Measurements from ENCODE around the gene SETDB1.
"Not testable (repeated sequence)": the region's sequence is repeated elsewhere in the genome, so short reads cannot be mapped to it uniquely, and the experiment has no call there.

SETDB1 gene

DNA sequence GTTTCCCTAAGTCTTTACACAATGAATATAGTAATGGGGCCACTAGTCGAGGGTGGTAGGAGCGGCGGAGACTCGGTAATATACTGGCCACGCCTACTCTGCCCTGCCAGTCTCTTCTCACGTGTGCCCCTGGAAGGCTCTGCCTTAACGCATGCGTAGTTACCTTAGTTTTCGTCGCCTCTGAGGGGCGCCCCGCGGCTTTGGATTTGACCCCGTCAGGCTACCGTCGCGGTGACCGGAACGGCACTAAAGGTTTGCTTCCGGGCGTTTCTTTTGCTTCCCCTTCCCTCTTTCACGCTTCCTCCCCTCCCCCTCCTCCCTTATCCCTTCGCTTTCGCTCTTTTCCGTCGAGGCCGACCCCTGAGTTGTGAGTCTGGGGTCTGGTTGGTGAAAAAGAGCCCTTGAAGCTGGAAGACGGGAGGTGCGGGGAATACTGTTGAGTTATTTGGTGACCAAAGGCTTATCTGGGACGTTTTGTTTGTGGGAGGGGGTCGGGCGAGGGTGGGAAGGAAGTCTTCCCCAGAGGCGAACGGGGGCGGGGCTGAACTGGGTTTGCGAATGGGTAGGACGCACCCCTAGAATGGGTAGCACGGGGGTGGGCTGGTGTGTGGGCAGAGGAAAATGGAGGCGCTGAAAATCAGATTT, at the start of gene SETDB1:
Gene SETDB1, plus strand, starts transcription at position 267 of the 645 bp plus-strand sequence. CDS start 1,352 bp downstream, outside the sequence.
- peak; percentile 98 for DNase-seq (ENCODE audit: low read depth)

DNA sequence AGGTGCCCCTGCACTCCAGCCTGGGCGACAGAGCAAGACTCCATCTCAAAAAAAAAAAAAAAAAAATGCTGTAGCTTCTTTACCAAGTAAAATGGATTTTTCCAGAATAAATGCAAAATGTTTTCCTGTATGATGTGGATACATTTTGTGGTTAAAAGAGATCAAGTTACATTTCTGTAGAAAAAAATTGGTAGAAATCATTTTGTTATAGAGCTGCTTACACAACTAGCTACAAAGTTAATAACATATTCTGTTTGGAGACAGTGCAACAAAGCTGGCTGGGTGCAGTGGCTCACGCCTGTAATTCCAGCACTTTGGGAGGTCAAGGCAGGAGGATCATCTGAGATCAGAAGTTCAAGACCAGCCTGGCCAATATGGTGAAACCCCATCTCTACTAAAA, 47.2 kb upstream of the SETDB1 start:
- not testable (repeated sequence) for DNase-seq (ENCODE audit: low read depth)

DNA sequence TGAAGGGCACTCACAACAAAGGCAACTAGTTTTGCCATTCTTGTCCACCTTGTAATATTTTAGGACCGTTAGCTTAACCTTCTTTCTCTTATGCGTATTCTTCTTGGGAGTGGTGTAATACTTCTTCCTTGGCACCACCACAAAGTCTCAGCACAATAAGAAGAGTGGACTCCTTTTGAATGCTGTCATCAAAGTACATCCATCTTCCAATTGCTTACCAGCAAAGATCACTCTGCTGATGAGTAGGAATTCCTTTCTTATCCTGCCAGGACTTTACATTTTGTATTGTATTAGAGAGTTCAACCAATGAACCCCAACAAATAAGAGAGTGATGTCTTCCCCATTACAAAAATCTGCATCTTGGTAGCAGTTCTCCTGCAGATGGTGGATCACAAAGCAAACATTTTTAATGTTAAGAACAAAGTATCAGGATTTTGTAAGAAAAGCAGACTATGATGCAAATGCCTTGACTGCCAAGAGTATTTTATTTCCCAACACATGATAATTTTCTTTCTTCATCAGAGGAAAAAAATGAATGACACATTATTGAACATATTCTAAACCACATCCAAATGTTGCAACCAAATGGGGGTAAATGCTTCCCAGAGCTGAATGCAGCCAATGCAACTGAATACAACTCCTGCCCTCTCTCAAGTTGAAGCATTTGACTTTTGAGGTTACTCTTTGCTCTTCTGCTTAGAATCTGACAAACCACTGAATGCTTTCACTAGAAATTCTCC, 44.7 kb upstream of the SETDB1 start:
- DNase-seq (ENCODE audit: low read depth) = no peak

DNA sequence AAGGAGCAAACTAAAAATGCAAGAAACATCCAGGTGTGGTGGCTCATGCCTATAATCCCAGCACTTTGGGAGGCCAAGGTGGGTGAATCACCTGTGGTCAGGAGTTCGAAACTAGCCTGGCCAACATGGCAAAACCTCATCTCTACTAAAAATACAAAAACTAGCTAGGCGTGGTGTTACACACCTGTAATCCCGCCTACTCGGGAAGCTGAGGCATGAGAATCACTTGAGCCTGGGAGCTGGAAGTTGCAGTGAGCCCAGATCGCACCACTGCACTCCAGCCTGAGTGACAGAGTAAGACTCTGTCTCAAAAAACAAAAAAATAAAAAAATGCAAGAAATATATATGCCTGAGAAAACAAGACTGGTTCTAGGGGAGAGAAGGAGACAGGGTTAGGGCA, 43.0 kb upstream of the SETDB1 start:
- not testable (repeated sequence) for DNase-seq (ENCODE audit: low read depth)

DNA sequence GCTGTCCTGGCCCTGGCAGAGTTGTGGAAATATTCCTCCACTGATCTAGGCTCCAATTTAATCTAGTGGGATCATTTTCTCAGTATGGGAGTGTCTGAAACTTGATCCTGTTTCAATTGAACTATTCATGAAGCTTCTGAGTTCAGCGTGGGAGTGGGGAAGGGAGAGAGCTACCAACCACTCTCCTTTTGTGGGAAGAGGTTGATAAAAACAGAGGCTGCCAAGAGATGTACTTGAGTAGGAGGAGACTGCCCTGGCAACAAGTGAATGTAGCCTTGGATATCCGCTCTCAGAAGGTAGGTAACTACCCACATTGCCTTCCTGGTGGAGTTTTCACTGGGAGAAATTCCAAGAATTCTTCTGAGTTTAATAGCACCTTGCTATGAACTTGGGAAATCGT, 39.1 kb upstream of the SETDB1 start, which contains the start of gene CTXND2:
Gene CTXND2, plus strand, starts transcription at position 119 of the 400 bp plus-strand sequence. CDS start 25,179 bp downstream, outside the sequence.
- no peak for DNase-seq (ENCODE audit: low read depth)

DNA sequence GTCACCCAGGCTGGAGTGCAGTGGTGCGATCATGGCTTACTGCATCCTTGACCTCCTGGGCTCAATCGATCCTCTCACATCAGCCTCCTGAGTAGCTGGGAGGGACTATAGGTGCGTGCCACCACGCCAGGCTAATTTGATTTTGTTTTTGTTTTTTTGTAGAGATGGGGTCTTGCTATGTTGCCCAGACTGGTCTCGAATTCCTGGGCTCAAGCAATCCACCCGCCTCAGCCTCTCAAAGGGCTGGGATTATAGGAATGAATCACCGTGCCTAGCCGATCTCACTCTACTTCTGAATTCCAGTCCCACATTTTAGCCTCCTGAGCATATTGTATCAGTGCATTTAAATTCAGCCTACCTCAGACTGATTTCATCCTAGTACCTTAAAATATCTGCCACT, 37.4 kb upstream of the SETDB1 start:
- DNase-seq (ENCODE audit: low read depth) = no peak

DNA sequence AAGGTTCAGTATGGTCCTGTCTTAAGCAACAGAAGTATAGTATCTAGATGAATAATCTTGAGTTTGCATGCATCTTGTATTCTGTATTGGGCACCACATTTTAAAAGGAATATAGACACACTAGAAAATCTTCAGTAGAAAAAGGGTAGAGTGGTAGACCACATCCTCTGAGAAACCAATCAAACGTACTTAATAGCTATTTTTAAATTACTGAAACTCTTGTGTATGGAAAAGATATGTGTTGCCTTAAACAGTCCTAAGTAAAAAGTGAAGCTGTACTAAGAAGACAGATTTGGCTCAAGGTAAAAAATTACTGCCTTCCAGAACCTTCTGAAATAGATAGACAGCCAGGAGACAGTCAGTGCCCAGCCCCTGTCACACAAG, 36.1 kb upstream of the SETDB1 start:
- no peak for DNase-seq (ENCODE audit: low read depth)

DNA sequence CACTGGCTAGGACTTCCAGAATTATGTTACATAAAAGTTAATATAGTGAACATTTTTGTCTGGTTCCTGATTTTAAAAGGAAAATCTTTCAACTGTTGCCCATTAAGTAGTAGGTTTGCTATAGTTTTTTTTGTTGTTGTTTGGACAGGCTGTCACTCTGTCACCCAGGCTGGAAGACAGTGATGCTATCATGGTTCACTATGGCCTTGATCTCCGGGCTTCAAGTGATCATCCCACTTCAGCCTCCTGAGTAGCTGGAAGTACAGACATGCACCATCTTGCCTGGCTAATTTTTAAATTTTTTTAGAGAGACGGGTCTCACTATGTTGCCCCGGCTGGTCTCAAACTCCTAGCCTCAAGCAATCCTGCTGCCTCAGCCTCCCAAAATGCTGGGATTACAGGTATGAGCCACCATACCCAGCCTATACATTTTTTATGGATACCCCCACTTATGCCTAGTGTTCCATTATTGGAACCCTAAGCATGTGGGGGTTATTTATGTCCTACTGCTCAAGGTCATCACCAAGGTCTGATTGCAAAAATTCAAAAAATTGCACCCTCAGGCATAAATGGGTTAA, 32.7 kb upstream of the SETDB1 start:
- DNase-seq (ENCODE audit: low read depth) = no peak

DNA sequence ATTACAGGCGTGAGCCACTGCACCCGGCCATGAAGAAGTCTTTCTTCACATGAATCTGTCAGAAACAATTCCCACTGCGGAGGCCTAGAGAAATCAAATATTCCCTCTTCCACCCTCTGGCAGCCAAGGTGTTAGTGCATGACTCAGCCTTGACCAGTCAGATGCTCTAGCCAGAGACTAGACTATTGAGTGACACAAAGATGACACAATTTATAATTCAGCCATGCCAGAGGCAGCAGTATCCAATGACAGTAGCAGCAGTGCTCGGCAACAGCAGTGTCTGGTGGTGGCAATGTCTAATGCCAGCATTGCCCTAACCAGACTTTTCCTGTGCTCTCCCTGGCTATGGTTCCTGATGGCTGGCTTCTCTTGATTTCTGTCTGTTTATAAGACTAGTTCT, 30.5 kb upstream of the SETDB1 start:
- no peak for DNase-seq (ENCODE audit: low read depth)

DNA sequence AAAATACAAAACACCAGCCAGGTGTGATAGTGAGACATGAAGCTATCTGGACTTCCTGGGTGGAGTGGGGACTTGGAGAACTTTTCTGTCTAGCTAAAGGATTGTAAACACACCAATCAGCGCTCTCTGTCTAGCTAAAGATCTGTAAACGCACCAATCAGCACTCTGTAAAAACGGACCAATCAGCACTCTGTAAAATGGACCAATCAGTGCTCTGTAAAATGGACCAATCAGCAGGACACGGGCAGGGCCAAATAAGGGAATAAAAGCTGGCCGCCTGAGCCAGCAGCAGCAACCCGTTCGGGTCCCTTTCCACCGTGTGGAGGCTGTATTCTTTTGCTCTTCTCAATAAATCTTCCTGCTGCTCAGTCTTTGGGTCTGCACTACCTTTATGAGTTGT, 26.4 kb upstream of the SETDB1 start:
- DNase-seq (ENCODE audit: low read depth) = not testable (repeated sequence)

DNA sequence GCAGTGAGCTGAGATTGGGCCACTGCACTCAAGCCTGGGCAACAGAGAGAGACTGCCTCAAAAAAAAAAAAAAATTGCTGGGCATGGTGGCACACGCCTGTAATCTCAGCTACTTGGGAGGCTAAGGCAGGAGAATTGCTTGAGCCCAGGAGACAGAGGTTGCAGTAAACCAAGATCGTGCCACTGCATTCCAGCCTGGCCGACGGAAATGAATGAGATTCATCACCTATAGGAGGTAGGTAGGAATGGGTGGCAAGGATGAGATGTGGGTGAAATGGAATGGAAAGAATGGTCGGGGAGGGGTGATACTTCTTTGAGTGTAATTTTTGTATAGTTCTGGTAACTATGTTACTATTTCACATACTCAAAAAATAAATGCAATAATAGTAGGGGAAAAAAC, 23.8 kb upstream of the SETDB1 start:
- DNase-seq (ENCODE audit: low read depth) = no peak

DNA sequence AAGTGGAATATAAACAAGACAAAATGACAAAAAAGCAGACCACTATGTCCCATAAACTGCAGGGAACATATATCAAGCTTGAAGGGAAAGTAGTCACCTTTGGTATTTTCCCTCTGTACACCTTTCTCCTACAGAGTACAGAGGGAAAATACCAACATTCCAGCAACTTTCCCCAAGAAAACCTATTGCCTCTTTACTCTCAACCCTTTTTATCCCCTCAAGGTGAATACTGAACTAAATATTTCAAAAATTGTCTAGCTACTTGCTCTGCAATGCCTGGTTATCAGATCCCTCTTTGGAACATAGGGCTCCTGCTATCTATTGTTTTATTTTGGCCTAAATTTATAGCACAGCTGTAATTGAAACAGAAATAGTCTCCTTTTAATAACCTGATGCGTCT, 23.4 kb upstream of the SETDB1 start:
- DNase-seq (ENCODE audit: low read depth) = no peak

DNA sequence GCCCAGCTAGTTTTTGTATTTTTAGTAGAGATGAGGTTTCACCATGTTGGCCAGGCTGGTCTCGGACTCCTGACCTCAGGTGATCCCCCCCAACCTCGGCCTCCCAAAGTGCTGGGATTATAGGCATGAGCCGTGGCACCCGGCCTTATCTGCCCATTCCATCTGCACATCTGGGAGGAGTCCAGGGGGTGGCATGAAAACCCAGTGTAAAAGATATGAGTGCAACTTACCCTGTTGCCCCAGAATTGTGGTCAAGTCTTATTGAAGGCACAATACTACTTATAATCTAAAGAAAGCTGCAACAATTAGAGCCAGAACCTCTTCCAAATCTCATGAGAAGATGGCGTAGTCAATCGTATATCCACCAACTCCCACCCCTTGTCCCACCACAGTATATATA, 20.9 kb upstream of the SETDB1 start:
- no peak for DNase-seq (ENCODE audit: low read depth)

DNA sequence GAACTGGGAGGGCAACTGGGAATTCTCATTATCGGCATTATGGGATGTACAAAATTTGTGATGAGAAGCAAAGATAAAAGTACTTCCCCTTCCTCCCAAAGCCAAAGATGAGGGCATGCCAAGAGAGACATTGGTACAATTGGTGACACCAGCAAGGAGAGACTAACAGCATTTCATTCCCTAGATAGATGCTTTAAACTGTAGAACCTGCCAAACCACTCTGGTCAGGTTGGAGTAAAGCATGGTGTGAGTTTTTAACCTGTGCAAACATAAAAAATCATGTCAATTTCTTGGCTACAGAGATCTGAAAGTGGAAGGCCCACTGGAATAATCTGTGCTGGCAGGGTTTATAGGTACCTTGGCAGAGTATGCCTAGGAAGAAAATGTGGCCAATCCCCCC, 19.8 kb upstream of the SETDB1 start:
- no peak for DNase-seq (ENCODE audit: low read depth)

DNA sequence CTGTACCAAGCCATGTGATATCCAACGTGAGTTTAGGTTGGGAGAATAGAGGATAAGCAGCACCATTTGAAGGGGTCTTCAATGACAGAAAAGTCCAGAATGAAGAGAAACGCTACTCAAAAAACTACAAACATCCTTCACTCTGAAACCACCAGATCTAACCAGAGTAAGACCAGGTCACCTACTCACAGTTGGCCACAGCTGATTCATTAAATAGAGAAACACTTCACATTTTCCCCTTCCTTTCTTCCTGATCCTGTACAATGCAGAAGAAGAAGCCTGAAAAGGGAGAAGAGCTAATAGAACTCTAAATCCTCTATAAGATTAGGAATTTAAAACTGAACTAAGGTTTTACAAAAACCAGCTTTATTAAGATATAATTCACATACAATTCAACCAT, 19.4 kb upstream of the SETDB1 start:
- no peak for DNase-seq (ENCODE audit: low read depth)

DNA sequence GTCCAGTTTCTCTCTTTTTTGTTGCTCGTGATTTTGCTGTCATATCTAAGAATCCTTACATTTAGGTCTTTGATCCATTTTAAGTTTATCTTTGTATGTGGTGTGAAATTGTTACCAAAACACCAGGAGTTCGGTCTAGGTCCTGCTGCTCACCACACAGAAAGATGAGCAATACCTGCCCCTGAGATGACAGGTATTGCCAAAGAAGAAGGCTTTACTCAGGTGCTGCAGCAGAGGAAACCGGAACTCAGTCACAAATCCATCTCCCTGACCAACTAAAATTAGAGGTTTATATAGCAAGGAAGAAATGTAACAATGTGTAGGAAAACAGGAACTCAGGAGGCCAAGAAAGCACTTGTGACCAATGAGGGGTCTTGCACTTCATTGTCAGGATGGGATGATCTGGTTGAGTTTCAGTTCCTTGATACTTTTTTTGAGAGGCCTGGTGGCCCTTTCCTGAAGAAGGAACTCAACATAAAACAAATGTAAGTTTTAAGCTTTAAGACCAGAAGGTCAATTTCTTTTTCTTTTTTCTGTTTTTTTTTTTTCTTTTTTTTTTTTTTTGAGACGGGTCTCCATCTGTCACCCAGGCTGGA, 16.5 kb upstream of the SETDB1 start:
- DNase-seq (ENCODE audit: low read depth) = no peak

DNA sequence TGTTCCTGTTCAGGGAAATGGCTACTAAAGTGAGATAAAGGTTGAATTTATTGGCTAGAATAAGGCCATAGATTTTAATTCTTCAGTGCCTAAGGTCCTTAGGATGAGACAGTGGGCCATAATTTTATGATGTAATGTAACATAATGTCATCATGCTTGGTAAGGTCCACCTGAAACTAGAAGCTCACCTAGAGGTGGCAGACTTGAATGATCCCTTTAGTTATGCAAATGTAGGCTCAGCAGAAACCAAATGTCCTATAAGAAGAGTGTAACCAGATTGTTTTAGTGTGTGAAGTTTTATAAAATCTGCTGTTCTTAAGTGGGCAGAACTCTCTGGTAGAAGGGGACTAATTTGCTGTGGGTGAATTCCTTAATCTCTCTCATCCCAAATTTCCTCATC, 13.5 kb upstream of the SETDB1 start:
- no peak for DNase-seq (ENCODE audit: low read depth)

DNA sequence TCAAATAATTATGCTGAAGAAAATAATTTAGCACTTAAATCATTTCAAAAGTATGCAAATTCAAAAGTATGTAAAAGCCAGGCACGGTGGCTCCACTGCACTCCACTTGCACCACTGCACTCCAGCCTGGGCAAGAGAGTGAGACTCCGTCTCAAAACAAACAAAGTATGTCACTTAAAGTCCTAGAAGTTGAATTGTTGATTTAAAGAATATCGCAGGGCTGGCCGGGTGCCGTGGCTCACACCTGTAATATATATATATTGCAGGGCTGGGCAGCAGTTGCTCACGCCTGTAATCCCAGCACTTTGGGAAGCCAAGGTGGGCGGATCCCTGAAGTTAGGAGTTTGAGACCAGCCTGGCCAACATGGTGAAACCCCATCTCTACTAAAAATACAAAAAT, 8.8 kb upstream of the SETDB1 start:
- DNase-seq (ENCODE audit: low read depth) = no peak

DNA sequence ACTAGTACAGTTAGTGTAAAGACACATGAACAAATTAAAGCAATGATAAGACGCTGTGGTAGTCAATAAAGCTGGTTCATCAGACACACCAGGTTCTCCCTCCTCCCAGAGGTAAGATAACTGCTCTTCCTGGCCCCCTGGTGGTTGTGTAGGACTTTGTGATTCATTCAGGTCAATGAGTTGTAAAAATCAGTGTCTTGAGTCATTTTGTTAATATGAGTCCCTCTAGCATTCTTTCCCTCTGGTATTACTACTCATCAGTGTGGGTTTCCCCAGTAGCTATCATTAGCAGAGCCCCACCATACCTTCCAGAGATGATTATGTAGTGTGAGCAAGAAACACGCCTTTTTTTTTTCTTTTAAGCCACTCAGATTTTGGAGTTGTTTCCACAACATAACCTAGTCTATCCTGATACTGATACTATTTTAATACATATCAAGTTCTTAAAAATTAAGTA, 3.6 kb upstream of the SETDB1 start:
- peak; percentile 45 for DNase-seq (ENCODE audit: low read depth)

DNA sequence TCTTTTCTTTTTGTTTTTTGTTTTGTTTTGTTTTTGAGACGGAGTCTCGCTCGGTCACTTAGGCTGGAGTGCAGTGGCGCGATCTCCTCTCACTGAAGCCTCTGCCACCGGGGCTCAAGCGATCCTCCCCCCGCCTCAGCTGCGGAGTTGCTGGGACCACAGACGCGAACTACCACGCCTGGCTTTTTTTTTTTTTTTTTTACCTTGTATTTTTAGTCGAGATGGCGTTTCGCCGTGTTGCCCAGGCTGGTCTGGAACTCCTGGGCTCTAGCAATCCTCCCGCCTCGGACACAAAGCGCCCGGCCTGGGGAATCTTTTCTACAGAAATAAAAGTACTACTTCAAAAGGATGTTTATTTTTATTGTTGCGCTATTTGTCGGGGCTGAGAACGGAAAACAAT, 1.1 kb upstream of the SETDB1 start:
- no peak for DNase-seq (ENCODE audit: low read depth)

DNA sequence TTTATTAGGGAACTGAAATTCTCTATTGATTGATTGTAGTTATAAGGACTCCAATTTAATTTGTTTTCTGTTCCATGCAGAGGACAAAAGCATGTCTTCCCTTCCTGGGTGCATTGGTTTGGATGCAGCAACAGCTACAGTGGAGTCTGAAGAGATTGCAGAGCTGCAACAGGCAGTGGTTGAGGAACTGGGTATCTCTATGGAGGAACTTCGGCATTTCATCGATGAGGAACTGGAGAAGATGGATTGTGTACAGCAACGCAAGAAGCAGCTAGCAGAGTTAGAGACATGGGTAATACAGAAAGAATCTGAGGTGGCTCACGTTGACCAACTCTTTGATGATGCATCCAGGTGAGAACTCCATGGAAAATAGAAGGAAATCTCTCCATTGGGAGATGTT, 1.5 kb downstream of the SETDB1 start:
- no peak for DNase-seq (ENCODE audit: low read depth)

DNA sequence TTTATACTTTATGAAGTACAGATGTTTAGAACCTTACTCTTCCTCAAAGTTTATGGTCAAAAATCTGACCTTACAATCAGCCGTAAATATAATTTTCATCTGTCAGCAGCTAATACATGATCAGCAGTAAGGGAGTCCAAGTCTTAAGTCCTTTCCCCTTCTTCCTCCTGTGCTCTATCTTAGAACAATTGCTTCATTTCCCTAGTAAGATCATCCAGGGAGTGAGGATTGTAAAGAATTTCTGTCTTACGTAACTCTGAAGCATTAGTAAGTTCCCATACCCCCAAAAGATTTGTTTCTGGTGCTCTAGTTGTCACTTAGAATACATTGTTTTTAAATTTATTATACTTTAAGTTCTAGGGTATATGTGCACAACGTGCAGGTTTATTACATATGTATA, 2.1 kb downstream of the SETDB1 start:
- DNase-seq (ENCODE audit: low read depth) = no peak

DNA sequence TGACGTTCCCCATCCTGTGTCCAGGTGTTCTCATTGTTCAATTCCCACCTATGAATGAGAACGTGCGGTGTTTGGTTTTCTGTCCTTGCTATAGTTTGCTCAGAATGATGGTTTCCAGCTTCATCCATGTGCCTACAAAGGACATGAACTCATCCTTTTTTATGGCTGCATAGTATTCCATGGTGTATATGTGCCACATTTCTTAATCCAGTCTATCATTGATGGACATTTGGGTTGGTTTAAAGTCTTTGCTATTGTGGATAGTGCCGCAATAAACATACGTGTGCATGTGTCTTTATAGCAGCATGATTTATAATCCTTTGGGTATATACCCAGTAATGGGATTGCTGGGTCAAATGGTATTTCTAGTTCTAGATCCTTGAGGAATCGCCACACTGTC, 2.6 kb downstream of the SETDB1 start:
- DNase-seq (ENCODE audit: low read depth) = not testable (repeated sequence)

All from CMK (cell line).